GM18520 (cell line): ENCODE results near the gene ELOA.
"Not testable (repeated sequence)": the region's sequence is repeated elsewhere in the genome, so short reads cannot be mapped to it uniquely, and the experiment has no call there.

Experiments
- ATAC-seq: cut with Tn5 transposase; IDR thresholded peaks from one replicate; pipeline ENCODE4 v1.9.1; 2021; ENCODE audit not compliant: unreplicated experiment

Gene ELOA

GRCh38 chr1:23799255-23799569, 55.9 kb downstream of the ELOA start:
- ATAC-seq = no peak

- ATAC-seq = no peak
Observed at GRCh38 chr1:23799570-23800399, 56.5 kb downstream of the ELOA start.

DNA sequence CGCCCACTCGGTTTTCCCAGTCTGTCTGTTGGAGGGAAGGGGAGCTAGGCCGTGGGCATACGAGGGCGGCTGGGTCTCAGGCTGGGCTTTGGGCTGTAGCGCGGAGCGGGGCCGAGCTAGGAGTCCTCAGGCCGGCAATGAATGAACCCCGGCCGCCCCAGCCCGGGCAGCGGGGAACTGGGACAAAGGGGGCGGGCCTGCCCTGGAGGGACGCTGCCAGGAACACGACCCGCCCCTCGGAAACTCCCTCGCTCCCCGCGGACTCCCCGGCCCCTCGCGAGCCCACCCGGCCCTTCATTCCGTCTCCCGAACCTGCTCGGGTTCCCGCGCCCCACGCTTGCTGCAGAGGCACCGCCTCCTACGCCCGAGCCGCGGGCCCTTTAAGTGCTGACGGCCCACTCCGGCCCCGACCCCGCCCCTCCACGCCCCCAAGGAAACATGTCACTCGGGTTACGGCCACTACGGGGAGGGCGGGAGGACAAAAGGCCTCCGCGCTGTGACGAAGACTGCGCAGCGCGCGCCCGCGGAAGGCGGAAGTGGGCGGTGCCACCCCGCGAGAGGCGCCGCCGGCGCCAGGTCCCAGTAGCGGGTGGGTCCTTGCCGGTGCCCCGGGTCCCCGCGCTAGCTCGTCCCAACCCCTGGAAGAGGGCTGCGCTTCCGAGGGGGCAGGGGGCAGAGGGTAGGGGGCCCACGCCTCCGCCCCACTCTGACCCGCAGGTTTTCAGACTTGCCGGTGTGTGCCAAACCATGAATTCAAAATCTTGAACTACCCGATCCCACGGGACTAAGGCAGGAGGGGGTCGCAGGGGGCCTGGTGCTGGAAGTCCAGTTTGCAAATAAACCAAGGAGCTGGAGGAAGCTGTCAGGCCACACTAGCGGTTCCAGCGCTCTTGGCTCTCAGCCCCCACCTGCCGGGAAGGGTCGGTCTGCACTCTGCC, 57.4 kb downstream of the ELOA start, which contains the start of gene GALE:
TSS of gene GALE (minus strand) at position 355 of the 938 bp plus-strand sequence. CDS start 1,747 bp downstream, outside the sequence.
- ATAC-seq = peak; percentile 68

DNA sequence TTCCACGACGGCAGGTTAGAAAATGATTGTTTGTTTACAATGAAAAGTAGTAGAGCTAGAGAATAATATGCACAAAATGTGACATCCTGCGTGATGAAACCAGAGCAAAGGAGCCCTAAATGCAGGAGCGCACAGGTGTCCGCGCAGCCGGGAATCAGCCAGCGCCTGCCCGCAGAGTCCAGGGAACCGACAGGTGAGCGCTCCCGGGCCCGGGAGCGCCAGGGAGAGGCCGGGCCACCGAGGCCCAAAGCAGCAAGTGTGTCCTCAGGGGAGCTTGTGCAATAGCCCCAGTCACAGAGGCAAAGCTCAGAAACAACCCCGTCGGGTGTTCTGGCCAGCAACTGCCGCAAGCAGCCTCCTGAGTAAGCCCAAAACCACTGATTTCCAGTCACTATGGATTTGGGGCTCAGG, 58.1 kb downstream of the ELOA start:
- no peak for ATAC-seq

DNA sequence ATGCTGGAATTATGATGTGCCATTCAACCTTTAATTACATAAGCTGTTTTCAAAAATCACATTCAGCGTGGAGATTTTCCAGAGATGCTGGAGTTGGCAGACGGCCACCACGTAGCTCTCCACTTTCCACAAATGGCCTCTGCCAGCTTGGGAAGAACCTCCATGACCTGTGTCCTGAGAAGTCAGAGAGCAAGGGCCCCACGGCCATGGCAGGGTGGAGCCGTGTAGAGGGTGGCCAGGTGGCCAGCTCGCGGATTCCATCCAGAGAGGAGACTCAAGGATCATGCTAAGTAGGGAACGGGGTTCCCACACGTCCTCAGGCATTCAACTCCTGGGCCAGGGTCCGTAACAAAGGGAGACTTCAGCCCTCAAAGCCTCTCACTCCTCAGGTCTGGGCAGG, 58.6 kb downstream of the ELOA start:
- no peak for ATAC-seq

DNA sequence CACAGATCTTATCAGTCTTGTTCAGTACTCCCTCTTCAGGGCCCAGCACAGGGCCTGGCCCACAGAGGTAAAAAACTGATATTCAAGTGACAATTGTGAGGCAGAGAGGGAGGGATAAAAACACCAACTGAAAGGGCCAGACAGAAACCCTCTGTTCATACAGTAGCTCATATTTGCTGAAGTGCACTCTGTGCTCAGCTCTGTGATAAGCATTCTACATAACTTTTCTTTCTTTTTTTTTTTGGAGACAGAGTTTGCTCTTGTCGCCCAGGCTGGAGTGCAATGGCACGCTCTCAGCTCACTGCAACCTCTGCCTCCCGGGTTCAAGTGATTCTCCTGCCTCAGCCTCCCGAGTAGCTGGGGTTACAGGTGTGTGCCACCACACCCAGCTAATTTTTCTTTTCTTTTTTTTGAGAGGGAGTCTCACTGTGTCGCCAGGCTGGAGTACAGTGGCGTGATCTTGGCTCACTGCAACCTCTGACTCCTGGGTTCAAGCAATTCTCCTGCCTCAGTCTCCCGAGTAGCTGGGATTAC, 59.6 kb downstream of the ELOA start:
- not testable (repeated sequence) for ATAC-seq

DNA sequence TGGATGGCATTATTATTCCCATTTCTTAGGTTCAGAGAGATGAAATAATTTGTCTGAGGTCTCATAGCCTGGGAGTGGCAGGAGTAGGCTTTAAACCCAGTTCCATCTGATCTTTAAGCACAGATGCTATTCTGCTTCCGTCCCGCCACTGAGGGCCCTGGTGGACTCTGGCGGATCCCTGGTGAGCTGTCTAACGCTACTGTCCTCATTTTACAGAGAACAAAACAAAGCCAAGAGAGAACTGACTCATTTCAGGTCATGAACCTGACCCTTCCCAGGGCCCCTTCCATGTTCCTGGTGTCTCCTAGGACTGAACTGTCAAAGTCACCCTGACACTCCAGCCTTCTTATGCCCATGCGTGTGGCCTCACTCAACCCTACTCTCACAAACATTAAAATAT, 60.4 kb downstream of the ELOA start:
- no peak for ATAC-seq

DNA sequence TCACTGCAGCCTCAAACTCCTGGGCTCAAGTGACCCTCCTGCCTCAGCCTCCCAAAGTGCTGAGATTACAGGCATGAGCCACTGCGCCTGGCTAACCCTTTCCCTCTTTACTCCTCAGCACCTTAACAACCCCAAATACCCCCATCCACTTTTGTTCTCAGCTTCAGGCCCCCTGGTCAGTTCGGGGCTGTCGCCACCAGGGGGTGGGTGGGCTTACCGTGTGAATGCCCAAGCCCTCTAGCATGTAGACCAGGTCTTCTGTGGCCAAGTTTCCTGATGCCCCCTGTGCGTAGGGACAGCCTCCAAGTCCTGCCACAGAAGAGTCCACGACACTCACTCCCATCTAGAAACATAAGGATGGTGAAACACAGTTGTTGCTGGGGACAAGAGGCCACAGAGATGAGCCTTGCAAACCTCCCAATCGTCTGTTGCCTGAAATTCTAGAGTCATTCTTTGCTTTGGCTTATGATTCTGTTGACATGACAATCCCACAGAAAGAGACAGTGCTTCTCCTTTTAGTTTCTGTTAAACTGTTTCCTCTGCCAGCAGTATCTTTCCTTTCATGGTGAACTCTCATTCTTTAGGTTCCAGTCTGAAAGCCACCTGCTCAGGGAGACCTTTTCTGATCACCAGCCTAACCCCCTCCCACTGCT, 61.0 kb downstream of the ELOA start:
- ATAC-seq = no peak

GRCh38 chr1:23805025-23805424, 61.8 kb downstream of the ELOA start:
- no peak for ATAC-seq

DNA sequence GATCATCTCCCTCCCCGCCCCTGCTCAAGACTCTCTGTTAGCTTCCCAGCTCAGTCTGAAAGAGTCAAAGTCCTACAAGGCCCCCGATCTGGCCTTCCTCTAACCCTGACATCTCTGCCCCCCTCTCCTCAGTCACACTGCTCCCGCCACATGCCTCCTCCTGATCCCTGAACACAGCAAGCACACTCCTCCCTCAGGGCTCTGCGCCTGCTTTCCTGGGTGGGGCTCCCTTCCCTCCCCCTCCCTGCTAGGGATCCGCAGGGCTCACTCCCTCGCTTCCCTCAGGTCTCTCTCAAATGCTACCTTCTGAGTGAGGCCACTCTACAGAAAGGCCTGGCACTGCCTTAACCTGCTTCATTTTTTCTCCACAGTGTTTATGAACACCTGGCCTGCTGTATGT, 63.0 kb downstream of the ELOA start:
- no peak for ATAC-seq

DNA sequence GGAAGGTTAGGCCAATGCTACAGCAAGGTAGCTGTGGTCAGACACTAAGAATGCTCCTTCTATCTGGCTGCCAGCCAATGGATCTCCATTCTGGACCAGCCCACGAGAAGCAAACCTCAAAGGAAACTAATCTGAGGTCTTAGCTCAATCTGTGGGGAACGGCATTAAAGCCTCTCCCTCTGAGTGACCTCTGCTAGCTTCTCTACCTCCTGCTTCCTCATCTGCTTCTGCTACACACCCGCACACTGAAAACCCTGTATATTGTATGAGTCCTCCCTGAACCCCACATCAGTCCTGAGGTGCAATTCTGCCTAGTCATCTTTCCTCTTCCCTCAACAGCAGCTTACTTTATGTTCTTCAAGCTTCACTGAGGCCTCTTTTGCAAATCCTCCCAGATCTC, 64.2 kb downstream of the ELOA start:
- ATAC-seq = no peak

DNA sequence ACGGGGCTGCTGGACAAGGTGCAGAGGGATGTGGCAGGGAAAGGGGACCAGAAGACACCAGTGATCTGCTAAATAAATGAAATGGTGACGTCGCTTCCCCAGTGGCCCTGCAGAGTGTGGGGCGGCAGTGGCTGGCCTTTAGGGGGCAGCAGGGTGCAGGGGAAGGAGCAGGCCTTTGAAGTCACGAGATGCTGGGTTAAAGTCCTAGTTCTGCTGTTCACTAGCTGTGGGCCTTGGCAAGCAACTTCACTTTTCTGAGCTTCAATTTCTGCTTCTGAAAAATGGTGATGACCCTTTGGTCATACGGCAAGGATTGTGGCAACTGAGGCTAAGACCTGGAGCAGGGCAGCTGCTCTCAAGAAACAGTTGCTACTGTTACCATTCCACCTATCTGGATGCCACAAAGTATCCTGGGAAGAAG, 66.5 kb downstream of the ELOA start:
- no peak for ATAC-seq

DNA sequence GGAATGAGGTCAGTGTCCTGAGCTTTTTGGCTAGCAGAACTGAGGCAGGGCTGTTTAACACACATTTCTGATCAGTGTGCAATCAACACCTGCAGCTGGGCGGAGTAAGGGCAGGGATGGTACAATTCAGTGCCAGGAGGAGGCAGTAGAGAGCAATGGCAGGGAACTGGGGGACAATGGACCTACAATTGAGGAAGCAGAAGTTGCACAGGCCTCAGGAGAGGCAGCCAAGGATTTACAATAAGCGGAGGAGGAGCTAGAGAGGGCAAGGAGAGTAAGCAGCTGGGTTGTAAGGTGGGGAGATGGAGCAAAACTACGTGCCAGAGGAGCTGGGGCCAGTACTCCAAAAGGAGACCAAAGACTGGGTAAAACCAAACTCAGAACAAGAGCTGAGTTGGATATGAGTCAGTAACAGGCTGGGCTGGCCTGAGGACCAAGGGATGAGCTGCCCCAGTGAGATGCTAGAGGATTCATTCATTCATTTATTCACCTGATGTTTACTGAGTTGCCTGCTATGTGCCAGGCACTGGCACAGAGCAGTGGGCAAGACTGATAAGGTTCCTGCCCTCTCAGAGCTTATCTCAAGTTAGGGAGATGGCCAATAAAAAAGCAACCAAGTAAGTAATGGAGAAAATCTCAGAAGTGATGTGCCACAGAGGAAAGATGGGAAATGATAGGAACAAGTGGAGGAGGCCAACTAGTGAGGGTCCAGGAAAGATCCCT, 67.7 kb downstream of the ELOA start:
- no peak for ATAC-seq
